Pancreas (tissue), 10 donors: ENCODE data around the gene CHSY1. TPM values are rescaled to one million over a fixed set of nuclear protein-coding genes. Genes with fewer than 3 reads are reported as not detected.
A peak's percentile ranks its signal among the peaks of the same experiment; 100 is the strongest.

ENCODE experiments used
- ATAC-seq, 4 donors: fragments of 200-7000 bp; cut with Tn5 transposase; one replicate each; pipeline versions ENCODE4 v1.8.0 to v1.9.1; 2020; ENCODE audit warnings: mild to moderate bottlenecking in 4 of 4, moderate library complexity in 4 of 4
- DNase-seq, 6 donors: peaks; one replicate each; pipeline ENCODE4 v3.0.0-alpha.2; 2020
- FAIRE-seq: peaks from 2 replicates; lab custom pipeline; 2012; peaks lifted over from hg19 to GRCh38; lab: Jason Lieb, UNC
- H3K27ac ChIP-seq, 4 donors: fragments of 200-600 bp; sonication (generic); 1 replicate in 3 of 4; 2 replicates in 1 of 4; pipeline versions ENCODE4 v1.5.0 to v1.8.0; 2020
- H3K27me3 ChIP-seq, 4 donors: fragments of 200-600 bp; one replicate each; pipeline ENCODE4 v1.8.0; 2021
- H3K36me3 ChIP-seq, 3 donors: fragments of 200-600 bp; sonication (generic) in 1 of 3; one replicate each; pipeline versions ENCODE4 v1.5.0 to v1.8.0; 2020 to 2021
- H3K4me1 ChIP-seq, 3 donors: fragments of 200-600 bp; one replicate each; pipeline ENCODE4 v1.8.0; 2021
- H3K4me3 ChIP-seq, 4 donors: fragments of 200-600 bp; sonication (generic) in 2 of 4; one replicate each; pipeline versions ENCODE4 v1.5.0 to v1.8.0; 2020 to 2021
- H3K9me3 ChIP-seq, 4 donors: fragments of 200-600 bp; one replicate each; pipeline ENCODE4 v1.8.0; 2021
- WGBS, 2 donors: extraction: QIAGEN DNeasy Blood & Tissue Kit; methylation state at CpG; one replicate each; pipeline ENCODE4 v1.1.7; 2013; 5-methylcytosine and 5-hydroxymethylcytosine counted together
- intact Hi-C, 3 donors: fragments of 100-400 bp; cut with DNase I; formaldehyde crosslinking; loops; one replicate each; pipeline versions ENCODE4 v1.11.1 to v1.14.2; 2022
- polyA plus RNA-seq, 2 donors: library from polyadenylated mRNA; stranded (reverse); fragments of 200-250 nt; gene quantifications; one replicate each; pipeline ENCODE4 v1.2.3, GENCODE V29; 2013
- total RNA-seq, 6 donors: library from RNA; stranded (reverse); fragmentation: NEBNext Ultra II Directional in 4 of 6; extraction: Animal tissue kit (Norgen Biotek cat#: 25700) in 4 of 6; gene quantifications; one replicate each; pipeline versions ENCODE4 v1.2.1 to v1.2.4, GENCODE V29; 2021 to 2023
- TF ChIP-seq, protein P1 (sequence below), 4 donors: fragments of 200-600 bp; sonication (generic) in 3 of 4; IDR thresholded peaks; one replicate each; pipeline versions ENCODE4 v1.5.0 to v1.8.0; 2021; ENCODE audit warnings: antibody characterized with exemption in 4 of 4
- donor health status: healthy with polysubstance abuse.
- donor health status: DM: no; HTN: no; CAD: no; lungs with moderate emphysema.
- donor health status: DM: no; HTN: no; CAD: no.
- donor health status: control.
- donor health status: control.
- donor health status: Bipolar disorder and iron deficiency.
- donor health status: DM: yes; HTN: yes; CAD: no.
- donor health status: DM: no; HTN: no; CAD: no.
- donor health status: DM: no; HTN: no; CAD: no.
- donor health status: DM: yes; HTN: yes; CAD: no.

CHSY1 gene
- total and polyA plus RNA-seq, 8 donors = 3.4 to 11.2 (median 5.5) TPM

DNA sequence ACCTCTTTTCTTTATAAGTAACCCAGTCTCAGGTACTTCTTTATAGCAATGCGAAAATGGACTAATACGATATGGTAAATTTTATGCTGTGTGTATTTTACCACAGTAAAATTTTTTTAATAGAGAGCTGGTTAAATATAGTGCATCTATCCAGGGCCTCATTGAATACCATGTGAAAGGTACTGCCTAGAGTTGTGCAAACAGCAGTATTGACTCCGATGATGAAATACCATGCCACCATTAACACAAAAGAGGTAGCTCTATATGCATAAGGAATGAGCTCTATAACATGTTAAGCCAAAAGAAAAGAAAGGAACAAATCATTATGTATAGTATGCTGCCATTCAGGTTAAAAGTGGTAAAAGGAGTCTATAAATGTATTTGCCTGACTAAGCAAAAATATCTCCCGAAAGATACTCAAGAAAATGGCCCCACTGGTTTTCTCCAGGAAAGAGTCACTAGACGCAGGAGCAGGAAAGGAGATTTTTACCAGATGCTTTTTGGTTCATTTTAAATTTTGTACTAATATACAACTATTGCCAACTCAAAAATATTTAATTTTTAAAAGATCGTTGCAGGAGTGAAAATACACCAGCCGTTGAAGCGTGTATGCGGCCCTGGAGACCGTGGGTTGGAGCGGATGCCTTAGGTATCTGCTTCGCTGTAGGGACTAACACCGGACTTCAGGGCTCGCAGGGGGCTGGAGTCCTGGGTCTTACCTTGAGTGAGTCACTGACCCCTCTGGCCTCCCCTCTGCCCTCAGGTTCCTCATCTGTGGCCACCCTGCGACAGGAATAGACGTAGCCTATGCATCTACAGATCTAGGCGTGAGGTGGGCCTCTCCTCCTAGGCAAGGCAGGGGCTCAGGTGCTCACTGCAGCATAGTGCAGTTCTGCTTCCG lies 120.1 kb downstream of the CHSY1 start:
- intact Hi-C loops = no loop called here
- FAIRE-seq (no peak), DNase-seq (no peak), ATAC-seq (no peak)
- Histone ChIP-seq H3K27ac (no peak overlapping the region), H3K4me3 (no peak overlapping the region), H3K9me3 (no peaks in the 10 kb centered on the region), H3K36me3 (no peaks in the 10 kb centered on the region), H3K4me1 (no peaks in the 10 kb centered on the region), H3K27me3 (no peaks in the 10 kb centered on the region)
- 88 to 90% methylated on average over 18 of the region's 18 CpGs for WGBS, 2 donors
- TF ChIP-seq, protein P1, sequence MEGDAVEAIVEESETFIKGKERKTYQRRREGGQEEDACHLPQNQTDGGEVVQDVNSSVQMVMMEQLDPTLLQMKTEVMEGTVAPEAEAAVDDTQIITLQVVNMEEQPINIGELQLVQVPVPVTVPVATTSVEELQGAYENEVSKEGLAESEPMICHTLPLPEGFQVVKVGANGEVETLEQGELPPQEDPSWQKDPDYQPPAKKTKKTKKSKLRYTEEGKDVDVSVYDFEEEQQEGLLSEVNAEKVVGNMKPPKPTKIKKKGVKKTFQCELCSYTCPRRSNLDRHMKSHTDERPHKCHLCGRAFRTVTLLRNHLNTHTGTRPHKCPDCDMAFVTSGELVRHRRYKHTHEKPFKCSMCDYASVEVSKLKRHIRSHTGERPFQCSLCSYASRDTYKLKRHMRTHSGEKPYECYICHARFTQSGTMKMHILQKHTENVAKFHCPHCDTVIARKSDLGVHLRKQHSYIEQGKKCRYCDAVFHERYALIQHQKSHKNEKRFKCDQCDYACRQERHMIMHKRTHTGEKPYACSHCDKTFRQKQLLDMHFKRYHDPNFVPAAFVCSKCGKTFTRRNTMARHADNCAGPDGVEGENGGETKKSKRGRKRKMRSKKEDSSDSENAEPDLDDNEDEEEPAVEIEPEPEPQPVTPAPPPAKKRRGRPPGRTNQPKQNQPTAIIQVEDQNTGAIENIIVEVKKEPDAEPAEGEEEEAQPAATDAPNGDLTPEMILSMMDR (IDR thresholded peaks at IDR 0.05) = no peak

DNA sequence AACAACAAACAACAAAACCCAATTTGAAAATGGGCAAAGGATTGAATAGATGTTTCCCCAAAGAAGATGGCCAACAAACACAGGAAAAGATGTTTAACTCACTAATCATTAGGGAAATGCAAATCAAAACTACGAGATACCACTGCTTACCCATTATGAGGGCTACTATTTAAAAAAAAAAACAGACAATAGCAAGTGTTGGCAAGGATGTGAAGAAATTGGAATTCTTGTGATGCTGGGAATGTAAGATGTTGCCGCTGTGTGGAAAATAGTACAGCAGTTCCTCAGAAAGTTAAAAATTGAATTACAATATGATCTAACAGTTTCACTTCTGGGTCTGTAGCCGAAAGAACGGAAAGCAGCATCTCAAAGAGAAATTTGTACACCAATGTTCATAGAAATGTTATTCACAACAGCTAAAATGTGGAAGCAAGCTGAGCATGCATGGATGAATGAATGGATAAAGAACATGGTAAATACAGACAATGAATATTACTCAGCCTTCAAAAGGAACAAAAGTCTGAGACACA lies 121.9 kb downstream of the CHSY1 start:
- no peak for FAIRE-seq
- H3K36me3 ChIP-seq = no peaks in the 10 kb centered on the region
- no peak overlapping the region for H3K4me3 ChIP-seq
- H3K27me3 ChIP-seq = no peaks in the 10 kb centered on the region
- intact Hi-C loops = no loop called here
- H3K27ac ChIP-seq = no peak overlapping the region
- H3K9me3 ChIP-seq = no peaks in the 10 kb centered on the region
- 87 to 89% methylated on average over 4 of the region's 4 CpGs for WGBS, 2 donors
- DNase-seq = no peak
- TF ChIP-seq, protein P1 (IDR thresholded peaks at IDR 0.05) = no peak
- no peak for ATAC-seq
- no peaks in the 10 kb centered on the region for H3K4me1 ChIP-seq

DNA sequence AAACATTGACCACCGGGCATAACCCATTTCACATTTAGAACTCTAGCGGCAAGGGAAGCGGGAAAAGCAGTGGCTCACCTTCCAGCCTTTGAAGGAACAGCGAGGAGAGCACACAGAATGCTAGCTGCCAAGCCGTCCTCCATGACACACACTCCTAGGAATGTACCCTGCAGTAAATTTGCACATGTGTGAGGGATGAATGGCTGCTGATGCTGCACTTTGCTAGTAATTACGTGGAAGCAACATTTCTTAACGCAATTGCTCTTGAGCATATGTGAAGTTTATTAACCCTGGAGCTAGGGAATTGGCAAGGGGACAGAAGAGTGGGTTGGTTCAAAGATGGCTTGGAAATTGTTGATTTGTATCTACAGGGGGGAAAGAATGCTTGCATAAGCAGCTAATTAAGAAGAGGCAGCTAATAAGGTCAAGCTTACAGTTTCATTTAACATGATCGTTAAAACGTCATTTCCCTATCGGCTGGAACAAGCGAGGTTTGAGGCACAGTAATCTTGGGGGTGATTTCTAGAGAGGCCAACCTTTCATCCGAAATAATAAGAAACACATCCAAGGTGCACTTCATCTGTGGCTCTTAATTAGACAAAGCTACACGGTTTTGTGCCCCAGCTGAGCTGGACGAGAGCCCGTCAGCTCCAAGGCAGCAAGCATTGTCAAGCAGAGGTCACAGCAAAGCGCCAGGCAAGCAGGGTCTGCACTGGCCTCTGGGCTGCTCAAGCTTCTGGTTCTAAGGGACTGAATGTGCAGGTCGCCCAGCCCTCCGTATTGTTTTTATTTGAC lies 123.4 kb downstream of the CHSY1 start:
- ATAC-seq (peak in 2 of 4 donors; percentile 58 to 64), DNase-seq (no peak), FAIRE-seq (no peak)
- 89 to 93% methylated on average over 18 of the region's 18 CpGs for WGBS, 2 donors
- H3K4me1 ChIP-seq = no peaks in the 10 kb centered on the region
- TF ChIP-seq, protein P1 (IDR thresholded peaks at IDR 0.05) = no peak
- H3K27me3 ChIP-seq = no peaks in the 10 kb centered on the region
- no peak overlapping the region for H3K4me3 ChIP-seq
- no peaks in the 10 kb centered on the region for H3K36me3 ChIP-seq
- no peak overlapping the region for H3K27ac ChIP-seq
- H3K9me3 ChIP-seq = no peaks in the 10 kb centered on the region
- intact Hi-C loops = no loop called here

DNA sequence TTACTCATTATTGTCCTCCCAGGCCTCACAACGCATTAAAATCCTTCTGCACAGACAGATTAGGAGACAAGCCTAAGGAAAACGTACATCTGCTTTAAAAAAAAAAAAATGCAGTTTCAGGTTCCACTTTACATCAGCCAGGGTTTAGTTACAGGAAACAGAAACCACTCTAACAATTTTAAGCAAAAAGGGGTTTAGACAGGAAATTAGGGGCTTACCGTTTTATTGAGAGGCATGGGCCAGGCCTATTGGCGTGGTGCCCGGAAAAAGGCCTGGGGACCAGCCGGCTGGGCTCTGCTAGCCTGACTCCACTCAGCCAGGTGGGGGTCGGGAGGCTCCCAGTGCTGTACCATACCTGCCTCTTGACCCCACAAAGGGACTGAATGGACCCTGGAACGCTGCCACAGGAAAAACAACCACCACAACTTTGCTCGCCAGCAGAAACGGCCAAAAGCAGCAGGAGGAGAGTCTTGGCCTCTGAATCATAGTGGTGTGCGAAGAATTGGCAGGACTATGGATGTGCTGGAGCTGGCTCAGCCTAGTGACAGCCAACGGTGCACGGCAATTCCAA lies 124.3 kb downstream of the CHSY1 start:
- DNase-seq = peak in 5 of 6 donors; percentile 18 to 60 (median 25)
- no peaks in the 10 kb centered on the region for H3K36me3 ChIP-seq
- peak overlapping the region in 2 of 4 donors; percentile 24 to 34 for H3K27ac ChIP-seq
- peak in 3 of 4 donors; percentile 63 to 79 (median 69) for ATAC-seq
- intact Hi-C loops = no loop called here
- H3K27me3 ChIP-seq = no peaks in the 10 kb centered on the region
- H3K4me3 ChIP-seq = no peak overlapping the region
- no peak for FAIRE-seq
- TF ChIP-seq, protein P1 (IDR thresholded peaks at IDR 0.05) = no peak
- no peaks in the 10 kb centered on the region for H3K9me3 ChIP-seq
- 58 to 59% methylated on average over 13 of the region's 13 CpGs for WGBS, 2 donors
- H3K4me1 ChIP-seq = no peaks in the 10 kb centered on the region
